ENCODE data around the gene HNRNPUL1.
A peak's percentile ranks its signal among the peaks of the same experiment; 100 is the strongest.

DNA sequence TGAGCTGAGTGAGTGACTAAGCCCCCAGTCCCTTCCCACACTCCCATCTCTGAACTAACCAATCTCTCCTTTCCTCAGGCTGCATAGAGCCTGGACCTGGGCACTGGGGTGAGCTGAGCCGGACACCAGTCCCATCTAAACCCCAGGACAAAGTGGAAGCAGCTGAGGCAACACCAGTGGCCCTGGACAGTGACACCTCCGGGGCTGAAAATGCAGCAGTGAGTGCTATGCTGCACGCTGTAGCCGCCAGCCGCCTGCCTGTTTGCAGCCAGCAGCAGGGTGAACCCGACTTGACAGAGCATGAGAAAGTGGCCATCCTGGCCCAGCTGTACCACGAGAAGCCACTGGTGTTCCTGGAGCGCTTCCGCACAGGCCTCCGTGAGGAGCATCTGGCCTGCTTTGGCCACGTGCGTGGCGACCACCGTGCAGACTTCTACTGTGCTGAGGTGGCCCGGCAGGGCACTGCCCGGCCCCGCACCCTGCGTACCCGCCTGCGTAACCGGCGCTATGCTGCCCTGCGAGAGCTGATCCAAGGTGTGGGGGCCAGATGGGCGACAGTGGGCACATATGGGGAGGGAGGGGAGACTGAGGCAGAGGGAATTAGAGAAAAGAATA, 52.2 kb downstream of the HNRNPUL1 start:
- TF ChIP-seq, protein P1, sequence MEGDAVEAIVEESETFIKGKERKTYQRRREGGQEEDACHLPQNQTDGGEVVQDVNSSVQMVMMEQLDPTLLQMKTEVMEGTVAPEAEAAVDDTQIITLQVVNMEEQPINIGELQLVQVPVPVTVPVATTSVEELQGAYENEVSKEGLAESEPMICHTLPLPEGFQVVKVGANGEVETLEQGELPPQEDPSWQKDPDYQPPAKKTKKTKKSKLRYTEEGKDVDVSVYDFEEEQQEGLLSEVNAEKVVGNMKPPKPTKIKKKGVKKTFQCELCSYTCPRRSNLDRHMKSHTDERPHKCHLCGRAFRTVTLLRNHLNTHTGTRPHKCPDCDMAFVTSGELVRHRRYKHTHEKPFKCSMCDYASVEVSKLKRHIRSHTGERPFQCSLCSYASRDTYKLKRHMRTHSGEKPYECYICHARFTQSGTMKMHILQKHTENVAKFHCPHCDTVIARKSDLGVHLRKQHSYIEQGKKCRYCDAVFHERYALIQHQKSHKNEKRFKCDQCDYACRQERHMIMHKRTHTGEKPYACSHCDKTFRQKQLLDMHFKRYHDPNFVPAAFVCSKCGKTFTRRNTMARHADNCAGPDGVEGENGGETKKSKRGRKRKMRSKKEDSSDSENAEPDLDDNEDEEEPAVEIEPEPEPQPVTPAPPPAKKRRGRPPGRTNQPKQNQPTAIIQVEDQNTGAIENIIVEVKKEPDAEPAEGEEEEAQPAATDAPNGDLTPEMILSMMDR (IDR thresholded peaks at IDR 0.05 in 2 of 3, conservative IDR thresholded peaks at IDR 0.05 in 1 of 3; ENCODE audit: control insufficient read depth in 2 of 3, extremely low read depth in 1 of 3, insufficient read depth in 1 of 3, low read depth in 3 of 3, low read length in 3 of 3) = no peak
- TF ChIP-seq MYC (IDR thresholded peaks at IDR 0.05; ENCODE audit: insufficient read depth, insufficient read length, insufficient replicate concordance, low read length, severe bottlenecking) = no peak
- TF ChIP-seq CHD2 (IDR thresholded peaks at IDR 0.05; ENCODE audit: borderline replicate concordance, low read depth, low read length) = no peak
- TF ChIP-seq, protein P2, sequence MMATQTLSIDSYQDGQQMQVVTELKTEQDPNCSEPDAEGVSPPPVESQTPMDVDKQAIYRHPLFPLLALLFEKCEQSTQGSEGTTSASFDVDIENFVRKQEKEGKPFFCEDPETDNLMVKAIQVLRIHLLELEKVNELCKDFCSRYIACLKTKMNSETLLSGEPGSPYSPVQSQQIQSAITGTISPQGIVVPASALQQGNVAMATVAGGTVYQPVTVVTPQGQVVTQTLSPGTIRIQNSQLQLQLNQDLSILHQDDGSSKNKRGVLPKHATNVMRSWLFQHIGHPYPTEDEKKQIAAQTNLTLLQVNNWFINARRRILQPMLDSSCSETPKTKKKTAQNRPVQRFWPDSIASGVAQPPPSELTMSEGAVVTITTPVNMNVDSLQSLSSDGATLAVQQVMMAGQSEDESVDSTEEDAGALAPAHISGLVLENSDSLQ (IDR thresholded peaks at IDR 0.05) = no peak
- TF ChIP-seq POLR2A (IDR thresholded peaks at IDR 0.05; ENCODE audit: low read depth, low read length) = peak; percentile 27; the same call in 1 of the 2 replicates
